K562 (cell line): Measurements from ENCODE around the gene BICC1. TPM values are rescaled to one million over a fixed set of nuclear protein-coding genes. Genes with fewer than 3 reads are reported as not detected.

Source experiments
- ATAC-seq: fragments of 200-7000 bp; cut with Tn5 transposase; 3 replicates; pipeline ENCODE4 v1.9.1; 2020; ENCODE audit warnings: moderate library complexity
- BruUV-seq: library from RNA; stranded (reverse); fragments of 400-500 nt; replicated peaks from 2 replicates; lab custom pipeline; 2021; lab: Mats Ljungman, UMichigan
- CTCF ChIA-PET: fragments of 300-600 bp; formaldehyde crosslinking; extraction: SDS; loops from one replicate; lab custom pipeline; 2021; ENCODE audit warnings: low intra/inter-chr PET ratio; lab: Yijun Ruan, JAX
- POLR2A ChIA-PET: fragments of 300-600, 350-650 bp; sonication (Branson Sonifier 250); formaldehyde crosslinking; extraction: SDS; loops from one replicate; lab custom pipeline; 2021; ENCODE audit warnings: antibody characterized with exemption, inconsistent platforms; lab: Yijun Ruan, JAX
- DNase-seq, 4 experiments: peaks; one replicate each; pipeline versions ENCODE4 v3.0.0 to v3.0.0-alpha.2; 2011 to 2018; ENCODE audit warnings: low spot score in 3 of 4, mixed read lengths in 3 of 4; ENCODE audit errors: extremely low read depth in 1 of 4
- FAIRE-seq: peaks from 2 replicates; lab custom pipeline; 2011; peaks lifted over from hg19 to GRCh38; lab: Jason Lieb, UNC
- H2AFZ ChIP-seq: 2 replicates; pipeline ENCODE4 v1.6.0; 2011; ENCODE audit warnings: low read depth, low read length, control low read depth, inconsistent platforms
- H3K27ac ChIP-seq: fragments of 200-600 bp; 3 replicates; pipeline ENCODE4 v1.8.0; 2011; ENCODE audit warnings: low read depth, mild to moderate bottlenecking, control low read depth, inconsistent platforms, low read length, moderate library complexity, mixed read lengths; ENCODE audit errors: extremely low read depth
- H3K27me3 ChIP-seq, 2 experiments: fragments of 300-600 bp in 1 of 2; 2 replicates in 1 of 2; 3 replicates in 1 of 2; pipeline versions ENCODE4 v1.6.0 to v1.8.0; 2011; ENCODE audit warnings: inconsistent platforms in 2 of 2, low read length in 2 of 2, mild to moderate bottlenecking in 1 of 2, mixed read lengths in 1 of 2, moderate library complexity in 1 of 2; ENCODE audit not compliant: control insufficient read depth in 2 of 2, insufficient read depth in 2 of 2
- H3K36me3 ChIP-seq: fragments of 300-600 bp; 3 replicates; pipeline ENCODE4 v1.8.0; 2011; ENCODE audit warnings: mild to moderate bottlenecking, low read length, inconsistent platforms; ENCODE audit not compliant: control insufficient read depth, insufficient read depth
- H3K4me1 ChIP-seq, 2 experiments: fragments of 200-600 bp in 1 of 2; replicated peaks in 1 of 2; 2 replicates in 1 of 2; 3 replicates in 1 of 2; pipeline versions ENCODE4 v1.5.1 to v1.8.0; 2011; ENCODE audit warnings: inconsistent platforms in 2 of 2, low read length in 2 of 2, mild to moderate bottlenecking in 1 of 2, mixed read lengths in 1 of 2, moderate library complexity in 1 of 2; ENCODE audit not compliant: control insufficient read depth in 2 of 2, insufficient read depth in 2 of 2
- H3K4me2 ChIP-seq: 2 replicates; pipeline ENCODE4 v1.6.1; 2011; ENCODE audit warnings: low read length, control low read depth, inconsistent platforms, mixed read lengths; ENCODE audit not compliant: insufficient read depth
- H3K4me3 ChIP-seq: fragments of 200-600 bp; sonication (generic), shearing (Covaris generic); 2 replicates; pipeline ENCODE4 v1.5.1; 2016; ENCODE audit warnings: control low read depth, inconsistent platforms
- H3K79me2 ChIP-seq: fragments of 200-600 bp; 3 replicates; pipeline ENCODE4 v1.8.0; 2011; ENCODE audit warnings: low read length, inconsistent platforms; ENCODE audit not compliant: control insufficient read depth, insufficient read depth
- H3K9ac ChIP-seq, 2 experiments: 2 replicates each; pipeline versions ENCODE4 v1.6.0 to v1.6.1; 2011; ENCODE audit warnings: low read depth in 2 of 2, low read length in 2 of 2, control low read depth in 1 of 2, inconsistent platforms in 1 of 2, mild to moderate bottlenecking in 1 of 2, mixed read lengths in 1 of 2; ENCODE audit not compliant: insufficient read depth in 1 of 2
- H3K9me1 ChIP-seq: one replicate; pipeline ENCODE4 v1.6.0; 2011; ENCODE audit warnings: inconsistent platforms, mild to moderate bottlenecking, low read length, moderate library complexity; ENCODE audit not compliant: control insufficient read depth, insufficient read depth
- H3K9me3 ChIP-seq: replicated peaks from 2 replicates; pipeline ENCODE4 v1.5.1; 2011; ENCODE audit warnings: low read depth, low read length, inconsistent platforms; ENCODE audit not compliant: control insufficient read depth, insufficient read depth
- H4K20me1 ChIP-seq: replicated peaks from 2 replicates; pipeline ENCODE4 v1.6.1; 2011; ENCODE audit warnings: low read length, inconsistent platforms, mixed read lengths; ENCODE audit not compliant: control insufficient read depth, insufficient read depth
- ADNP ChIP-seq: fragments of 200-800 bp; sonication (Bioruptor generic); IDR thresholded peaks from 2 replicates; pipeline ENCODE4 v1.6.1; 2016; ENCODE audit warnings: missing genetic modification characterization, missing compliant biosample characterization
- ARID3A ChIP-seq: IDR thresholded peaks from 2 replicates; pipeline ENCODE4 v1.6.1; 2012; ENCODE audit warnings: low read depth, low read length, improper control_type of control experiment, borderline replicate concordance
- ELF4 ChIP-seq: fragments of 450-650 bp; formaldehyde crosslinking; IDR thresholded peaks from 2 replicates; pipeline ENCODE4 v1.4.0; 2022; ENCODE audit warnings: missing genetic modification characterization
- HIVEP1 ChIP-seq: fragments of 250-450 bp; sonication (Bioruptor Pico); IDR thresholded peaks from 2 replicates; pipeline ENCODE4 v1.4.0; 2020; ENCODE audit warnings: mild to moderate bottlenecking
- KAT8 ChIP-seq: fragments of 450-650 bp; IDR thresholded peaks from 2 replicates; pipeline ENCODE4 v1.6.1; 2016; ENCODE audit warnings: low read depth, mild to moderate bottlenecking
- MXI1 ChIP-seq: IDR thresholded peaks from 2 replicates; pipeline ENCODE4 v1.6.1; 2011; ENCODE audit warnings: low read depth, mild to moderate bottlenecking, improper control_type of control experiment, low read length
- NFE2L1 ChIP-seq: fragments of 450-650 bp; IDR thresholded peaks from 2 replicates; pipeline ENCODE4 v1.6.1; 2016; ENCODE audit warnings: missing genetic modification characterization, low read depth, mild to moderate bottlenecking, missing compliant biosample characterization, moderate library complexity, borderline replicate concordance
- NFIC ChIP-seq: fragments of 450-650 bp; IDR thresholded peaks from 2 replicates; pipeline ENCODE4 v1.6.1; 2017; ENCODE audit warnings: mild to moderate bottlenecking, inconsistent platforms
- SMARCA5 ChIP-seq: fragments of 450-650 bp; IDR thresholded peaks from 2 replicates; pipeline ENCODE4 v1.6.1; 2016
- THRB ChIP-seq: fragments of 450-650 bp; formaldehyde crosslinking; conservative IDR thresholded peaks from 2 replicates; pipeline ENCODE4 v1.4.0; 2022; ENCODE audit warnings: mild to moderate bottlenecking, missing genetic modification characterization
- WHSC1 ChIP-seq: IDR thresholded peaks from one replicate; pipeline ENCODE4 v1.6.1; 2012; ENCODE audit warnings: low read length, control low read depth, inconsistent platforms
- ZKSCAN8 ChIP-seq: fragments of 200-800 bp; sonication (Bioruptor generic); IDR thresholded peaks from 2 replicates; pipeline ENCODE4 v1.6.1; 2016; ENCODE audit warnings: missing genetic modification characterization, missing compliant biosample characterization
- ZNF584 ChIP-seq: fragments of 200-800 bp; sonication (Bioruptor generic); IDR thresholded peaks from 2 replicates; pipeline ENCODE4 v1.6.1; 2016; ENCODE audit warnings: low read depth, mild to moderate bottlenecking, missing genetic modification characterization, missing compliant biosample characterization
- WGBS: fragments of 100-300 bp; shearing (Covaris generic); methylation state at CpG from one replicate; pipeline ENCODE4 v1.1.6; 2016; ENCODE audit warnings: low coverage, mixed read lengths; ENCODE audit not compliant: insufficient coverage; ENCODE audit errors: missing lambda C conversion rate; 5-methylcytosine and 5-hydroxymethylcytosine counted together
- in situ Hi-C: fragments of 300-500 bp; cut with MboI; formaldehyde crosslinking; loops from 4 replicates; pipeline ENCODE4 v1.15.0; 2018; ENCODE audit warnings: inconsistent platforms, mixed read lengths
- intact Hi-C: fragments of 100-400 bp; cut with micrococcal nuclease; formaldehyde crosslinking; loops from 2 replicates; pipeline ENCODE4 v1.14.2; 2022
- polyA plus RNA-seq, 8 experiments: library from polyadenylated mRNA; depleted of rRNA in 4 of 8; stranded (reverse) in 5 of 8; unstranded in 3 of 8; fragments of >200 nt; fragmentation: Nextera tagmentation in 2 of 8; fragmentation: Illumina TruSeq in 1 of 8; extraction: Ambion mirVana in 2 of 8; extraction: Trizol in 1 of 8; gene quantifications; 2 replicates each; pipeline versions ENCODE4 v1.2.1 to v1.2.3, GENCODE V29; 2011 to 2014; ENCODE audit warnings: inconsistent platforms in 1 of 8, missing spikeins in 1 of 8
- total RNA-seq, 7 experiments: library from RNA; depleted of rRNA in 6 of 7; stranded (reverse); fragments of >200 nt in 6 of 7; fragmentation: Illumina TruSeq in 2 of 7; extraction: Trizol in 2 of 7; gene quantifications; 2 replicates each; pipeline versions ENCODE4 v1.2.1 to v1.2.3, GENCODE V29; 2011 to 2021; ENCODE audit warnings: low replicate concordance in 1 of 7
- TF ChIP-seq, protein P1 (sequence below): fragments of 250-450 bp; sonication (Bioruptor Pico); IDR thresholded peaks from 2 replicates; pipeline ENCODE4 v1.8.0; 2022; ENCODE audit warnings: inconsistent platforms

The BICC1 gene
- total and polyA plus RNA-seq, 9 of the 15 experiments (the other 6 are each of a cell fraction or from before 2014, with no cell fraction given), result not detected

GRCh38 chr10:58546137-58546536, 33.5 kb downstream of the BICC1 start (continued):
- no peak for TF ChIP-seq ADNP (tag)
- TF ChIP-seq MXI1, result no peak
- TF ChIP-seq ZKSCAN8, result no peak
- no peak for TF ChIP-seq HIVEP1 (CRISPR knock-in tag)
- TF ChIP-seq, protein P1, sequence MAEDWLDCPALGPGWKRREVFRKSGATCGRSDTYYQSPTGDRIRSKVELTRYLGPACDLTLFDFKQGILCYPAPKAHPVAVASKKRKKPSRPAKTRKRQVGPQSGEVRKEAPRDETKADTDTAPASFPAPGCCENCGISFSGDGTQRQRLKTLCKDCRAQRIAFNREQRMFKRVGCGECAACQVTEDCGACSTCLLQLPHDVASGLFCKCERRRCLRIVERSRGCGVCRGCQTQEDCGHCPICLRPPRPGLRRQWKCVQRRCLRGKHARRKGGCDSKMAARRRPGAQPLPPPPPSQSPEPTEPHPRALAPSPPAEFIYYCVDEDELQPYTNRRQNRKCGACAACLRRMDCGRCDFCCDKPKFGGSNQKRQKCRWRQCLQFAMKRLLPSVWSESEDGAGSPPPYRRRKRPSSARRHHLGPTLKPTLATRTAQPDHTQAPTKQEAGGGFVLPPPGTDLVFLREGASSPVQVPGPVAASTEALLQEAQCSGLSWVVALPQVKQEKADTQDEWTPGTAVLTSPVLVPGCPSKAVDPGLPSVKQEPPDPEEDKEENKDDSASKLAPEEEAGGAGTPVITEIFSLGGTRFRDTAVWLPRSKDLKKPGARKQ, result no peak
- TF ChIP-seq THRB (CRISPR knock-in tag), result no peak
- no peak for TF ChIP-seq NFE2L1 (tag)

GRCh38 chr10:58546722-58547445, 34.2 kb downstream of the BICC1 start:
- Histone ChIP-seq H3K9me1 (no peaks in the 10 kb centered on the region), H3K4me2 (no peak overlapping the region), H3K4me3 (no peak overlapping the region), H3K79me2 (no peaks in the 10 kb centered on the region), H3K27ac (no peak overlapping the region), H3K4me1 (no peaks in the 10 kb centered on the region), H3K9me3 (no peaks in the 10 kb centered on the region), H3K36me3 (no peaks in the 10 kb centered on the region), H3K27me3 (no peaks in the 10 kb centered on the region), H2AFZ (no peak overlapping the region), H4K20me1 (no peaks in the 10 kb centered on the region), H3K9ac (no peak overlapping the region)
- no peak for DNase-seq
- BruUV-seq, result no TSS peak
- ChIA-PET POLR2A (no interaction called here), CTCF (no interaction called here)
- no peak for FAIRE-seq
- intact Hi-C loops (no loop called here), in situ Hi-C loops (no loop called here)
- 8% methylated on average over 2 of the region's 2 CpGs for WGBS
- ATAC-seq, result no peak
- TF ChIP-seq NFIC (no peak), SMARCA5 (no peak), ZNF584 (CRISPR knock-in tag) (no peak), KAT8 (no peak), WHSC1 (no peak), ELF4 (CRISPR knock-in tag) (no peak), ARID3A (no peak)
